ENCODE data around the gene KLK7. TPM values are rescaled to one million over a fixed set of nuclear protein-coding genes. Genes with fewer than 3 reads are reported as not detected.
"Not testable (repeated sequence)": the region's sequence is repeated elsewhere in the genome, so short reads cannot be mapped to it uniquely, and the experiment has no call there.

The KLK7 gene
- total and polyA plus RNA-seq, 4 experiments from 2014 or later, result not detected

GRCh38 chr19:50975766-50976165, 8.0 kb downstream of the KLK7 start:
- Mint-ChIP-seq H3K36me3 (no peaks in the 10 kb centered on the region), H3K9me3 (peaks cover 0 to 2% (median 0%) of the 10 kb centered on the region in 8 donors), H3K4me3 (peak overlapping the region in 1 of 8 donors; percentile 54), H3K27me3 (peaks cover 34 to 43% of the 10 kb centered on the region in 2 donors), H3K27ac (no peak overlapping the region), H3K4me1 (peaks cover 0 to 1% (median 0%) of the 10 kb centered on the region in 4 donors)
- no peaks in the 10 kb centered on the region for H3K4me1 ChIP-seq (ENCODE audit: insufficient read depth, low read length)
- no peaks in the 10 kb centered on the region for H3K36me3 ChIP-seq (ENCODE audit: insufficient read depth, low read length)
- peaks cover 5% of the 10 kb centered on the region for H3K27me3 ChIP-seq (ENCODE audit: insufficient read depth, low read length)
- CTCF ChIA-PET (ENCODE audit: partially characterized antibody), result no interaction called here
- no peak overlapping the region for H3K27ac ChIP-seq (ENCODE audit: low read depth, low read length)
- H3K4me3 ChIP-seq (ENCODE audit: low read length in 2 of 2), result no peak overlapping the region
- no peak for DNase-seq
- POLR2A ChIA-PET (ENCODE audit: partially characterized antibody), result no interaction called here
- intact Hi-C loops (cut with micrococcal nuclease), result no loop called here
- no peaks in the 10 kb centered on the region for H3K9me3 ChIP-seq (ENCODE audit: control insufficient read depth in 1 of 2, low read length in 2 of 2)

- no peaks in the 10 kb centered on the region for H3K36me3 Mint-ChIP-seq
- no peaks in the 10 kb centered on the region for H3K36me3 ChIP-seq (ENCODE audit: insufficient read depth, low read length)
- peaks cover 5% of the 10 kb centered on the region for H3K27me3 ChIP-seq (ENCODE audit: insufficient read depth, low read length)
- POLR2A ChIA-PET (ENCODE audit: partially characterized antibody), result no interaction called here
- DNase-seq, result no peak
- no peak overlapping the region for H3K4me3 Mint-ChIP-seq
- H3K27ac ChIP-seq (ENCODE audit: low read depth, low read length), result no peak overlapping the region
- peaks cover 37 to 49% of the 10 kb centered on the region in 2 donors for H3K27me3 Mint-ChIP-seq
- no peaks in the 10 kb centered on the region for H3K4me1 ChIP-seq (ENCODE audit: insufficient read depth, low read length)
- H3K9me3 Mint-ChIP-seq, result peaks cover 0 to 2% (median 0%) of the 10 kb centered on the region in 8 donors
- CTCF ChIA-PET (ENCODE audit: partially characterized antibody), result no interaction called here
- H3K9me3 ChIP-seq (ENCODE audit: control insufficient read depth in 1 of 2, low read length in 2 of 2), result no peaks in the 10 kb centered on the region
- no peak overlapping the region for H3K27ac Mint-ChIP-seq
- intact Hi-C loops (cut with micrococcal nuclease), result no loop called here
- no peak overlapping the region for H3K4me3 ChIP-seq (ENCODE audit: low read length in 2 of 2)
- H3K4me1 Mint-ChIP-seq, result peaks cover 0 to 1% (median 0%) of the 10 kb centered on the region in 4 donors
Observed at GRCh38 chr19:50974702-50975556, 8.8 kb downstream of the KLK7 start.

GRCh38 chr19:50972795-50973376, 10.8 kb downstream of the KLK7 start:
- Histone ChIP-seq H3K27me3 (ENCODE audit: insufficient read depth, low read length) (peaks cover 4% of the 10 kb centered on the region), H3K9me3 (ENCODE audit: control insufficient read depth in 1 of 2, low read length in 2 of 2) (no peaks in the 10 kb centered on the region), H3K27ac (ENCODE audit: low read depth, low read length) (no peak overlapping the region), H3K4me3 (ENCODE audit: low read length in 2 of 2) (no peak overlapping the region), H3K36me3 (ENCODE audit: insufficient read depth, low read length) (no peaks in the 10 kb centered on the region), H3K4me1 (ENCODE audit: insufficient read depth, low read length) (no peaks in the 10 kb centered on the region)
- CTCF ChIA-PET (ENCODE audit: partially characterized antibody), result no interaction called here
- H3K4me1 Mint-ChIP-seq, result peaks cover 0 to 1% (median 0%) of the 10 kb centered on the region in 4 donors
- peaks cover 34 to 44% of the 10 kb centered on the region in 2 donors for H3K27me3 Mint-ChIP-seq
- intact Hi-C loops (cut with micrococcal nuclease), result no loop called here
- H3K36me3 Mint-ChIP-seq, result no peaks in the 10 kb centered on the region
- no peak for DNase-seq
- H3K4me3 Mint-ChIP-seq, result no peak overlapping the region
- POLR2A ChIA-PET (ENCODE audit: partially characterized antibody), result no interaction called here
- no peak overlapping the region for H3K27ac Mint-ChIP-seq
- H3K9me3 Mint-ChIP-seq, result no peaks in the 10 kb centered on the region

GRCh38 chr19:50969810-50970209, 13.9 kb downstream of the KLK7 start:
- not testable (repeated sequence) for H3K9me3 ChIP-seq (ENCODE audit: control insufficient read depth in 1 of 2, low read length in 2 of 2)

GRCh38 chr19:50969413-50969760, 14.3 kb downstream of the KLK7 start, which contains the start of gene KLK6:
TSS of gene KLK6 (minus strand) at chr19:50969591. CDS start at chr19:50968104, 1,487 bp downstream.
- Histone ChIP-seq H3K9me3 (ENCODE audit: control insufficient read depth in 1 of 2, low read length in 2 of 2) (no peaks in the 10 kb centered on the region), H3K27ac (ENCODE audit: low read depth, low read length) (no peak within 1 kb of the TSS), H3K36me3 (ENCODE audit: insufficient read depth, low read length) (no peaks in the 10 kb centered on the region), H3K27me3 (ENCODE audit: insufficient read depth, low read length) (no peaks in the 10 kb centered on the region), H3K4me3 (ENCODE audit: low read length in 2 of 2) (no peak within 1 kb of the TSS), H3K4me1 (ENCODE audit: insufficient read depth, low read length) (no peaks in the 10 kb centered on the region)
- Mint-ChIP-seq H3K27me3 (peaks cover 26 to 34% of the 10 kb centered on the region in 2 donors), H3K9me3 (peaks cover 0 to 2% (median 0%) of the 10 kb centered on the region in 8 donors), H3K4me3 (no peak within 1 kb of the TSS), H3K36me3 (no peaks in the 10 kb centered on the region), H3K27ac (peak within 1 kb of the TSS in 1 of 7 donors; percentile 72), H3K4me1 (no peaks in the 10 kb centered on the region)
- intact Hi-C loops (cut with micrococcal nuclease), result no loop called here
- no peak for DNase-seq
- CTCF ChIA-PET (ENCODE audit: partially characterized antibody), result no interaction called here
- POLR2A ChIA-PET (ENCODE audit: partially characterized antibody), result no interaction called here

More at GRCh38 chr19:50969810-50970209, 13.9 kb downstream of the KLK7 start:
- H3K4me1 Mint-ChIP-seq; H3K27me3 ChIP-seq (ENCODE audit: insufficient read depth, low read length); H3K36me3 Mint-ChIP-seq; POLR2A ChIA-PET (ENCODE audit: partially characterized antibody); H3K27ac ChIP-seq (ENCODE audit: low read depth, low read length); H3K4me3 ChIP-seq (ENCODE audit: low read length in 2 of 2); H3K36me3 ChIP-seq (ENCODE audit: insufficient read depth, low read length); CTCF ChIA-PET (ENCODE audit: partially characterized antibody); H3K4me1 ChIP-seq (ENCODE audit: insufficient read depth, low read length); DNase-seq; H3K4me3 Mint-ChIP-seq; H3K9me3 Mint-ChIP-seq; intact Hi-C loops (cut with micrococcal nuclease): not testable (repeated sequence)
- H3K27me3 Mint-ChIP-seq, result peaks cover 26 to 35% of the 10 kb centered on the region in 2 donors
- peak overlapping the region in 1 of 7 donors; percentile 72 for H3K27ac Mint-ChIP-seq

GRCh38 chr19:50968716-50969412, 14.9 kb downstream of the KLK7 start:
- intact Hi-C loops (cut with micrococcal nuclease), result no loop called here
- DNase-seq, result no peak
- Mint-ChIP-seq H3K36me3 (no peaks in the 10 kb centered on the region), H3K4me3 (no peak overlapping the region), H3K4me1 (no peaks in the 10 kb centered on the region), H3K27ac (no peak overlapping the region), H3K27me3 (peaks cover 26 to 34% of the 10 kb centered on the region in 2 donors), H3K9me3 (peaks cover 0 to 4% (median 0%) of the 10 kb centered on the region in 8 donors)
- Histone ChIP-seq H3K36me3 (ENCODE audit: insufficient read depth, low read length) (no peaks in the 10 kb centered on the region), H3K4me1 (ENCODE audit: insufficient read depth, low read length) (no peaks in the 10 kb centered on the region), H3K4me3 (ENCODE audit: low read length in 2 of 2) (no peak overlapping the region), H3K27me3 (ENCODE audit: insufficient read depth, low read length) (no peaks in the 10 kb centered on the region), H3K9me3 (ENCODE audit: control insufficient read depth in 1 of 2, low read length in 2 of 2) (no peaks in the 10 kb centered on the region), H3K27ac (ENCODE audit: low read depth, low read length) (no peak overlapping the region)
- CTCF ChIA-PET (ENCODE audit: partially characterized antibody), result no interaction called here
- POLR2A ChIA-PET (ENCODE audit: partially characterized antibody), result no interaction called here

GRCh38 chr19:50967929-50968715, 15.6 kb downstream of the KLK7 start:
- peaks cover 0 to 7% (median 1%) of the 10 kb centered on the region in 8 donors for H3K9me3 Mint-ChIP-seq
- H3K4me1 ChIP-seq (ENCODE audit: insufficient read depth, low read length), result no peaks in the 10 kb centered on the region
- CTCF ChIA-PET (ENCODE audit: partially characterized antibody), result no interaction called here

More at GRCh38 chr19:50967929-50968715, 15.6 kb downstream of the KLK7 start:
- Histone ChIP-seq H3K9me3 (ENCODE audit: control insufficient read depth in 1 of 2, low read length in 2 of 2) (no peaks in the 10 kb centered on the region), H3K36me3 (ENCODE audit: insufficient read depth, low read length) (no peaks in the 10 kb centered on the region), H3K4me3 (ENCODE audit: low read length in 2 of 2) (no peak overlapping the region), H3K27me3 (ENCODE audit: insufficient read depth, low read length) (no peaks in the 10 kb centered on the region), H3K27ac (ENCODE audit: low read depth, low read length) (no peak overlapping the region)
- DNase-seq, result no peak
- H3K4me1 Mint-ChIP-seq, result no peaks in the 10 kb centered on the region
- H3K4me3 Mint-ChIP-seq, result no peak overlapping the region
- POLR2A ChIA-PET (ENCODE audit: partially characterized antibody), result no interaction called here
- H3K27me3 Mint-ChIP-seq, result peaks cover 27 to 35% of the 10 kb centered on the region in 2 donors
- H3K27ac Mint-ChIP-seq, result no peak overlapping the region
- intact Hi-C loops (cut with micrococcal nuclease), result no loop called here
- no peaks in the 10 kb centered on the region for H3K36me3 Mint-ChIP-seq

Data from CD4-positive, alpha-beta memory T cell (primary cell).